B cell (primary cell): ENCODE data around the gene EPHB3. TPM values are rescaled to one million over a fixed set of nuclear protein-coding genes. Genes with fewer than 3 reads are reported as not detected.

Experiments used
- ATAC-seq: fragments of 200-7000 bp; cut with Tn5 transposase; one replicate; pipeline ENCODE4 v1.10.0; 2021; ENCODE audit warnings: low read depth, mild to moderate bottlenecking, moderate number of reproducible peaks, moderate library complexity
- CTCF ChIA-PET: fragments of 350-600 bp; sonication (Branson Sonifier 250); formaldehyde crosslinking; loops from one replicate; lab custom pipeline; 2021; ENCODE audit warnings: antibody characterized with exemption, inconsistent platforms; lab: Charles Lee
- POLR2A ChIA-PET: fragments of 350-600 bp; sonication (Branson Sonifier 250); formaldehyde crosslinking; loops from one replicate; lab custom pipeline; 2021; ENCODE audit warnings: antibody characterized with exemption; lab: Charles Lee
- DNase-seq: peaks from one replicate; pipeline ENCODE4 v3.0.0; 2013
- H2AFZ ChIP-seq: 2 replicates; pipeline ENCODE4 v1.6.1; 2012; ENCODE audit warnings: mild to moderate bottlenecking, low read depth, low read length; ENCODE audit not compliant: insufficient read depth, poor library complexity, severe bottlenecking
- H3K27ac ChIP-seq, 2 donors: 1 replicate in 1 of 2; 2 replicates in 1 of 2; pipeline ENCODE4 v1.5.1; 2012 to 2013; ENCODE audit warnings: low read length in 2 of 2, mild to moderate bottlenecking in 2 of 2, moderate library complexity in 1 of 2
- H3K27me3 ChIP-seq, 4 experiments: fragments of 200-600 bp in 1 of 4; sonication (generic) in 1 of 4; replicated peaks in 1 of 4; 1 replicate in 2 of 4; 2 replicates in 2 of 4; pipeline versions ENCODE4 v1.6.1 to v1.7.0; 2013 to 2016; ENCODE audit warnings: low read length in 3 of 4, mild to moderate bottlenecking in 2 of 4, mixed read lengths in 1 of 4, moderate library complexity in 1 of 4; ENCODE audit not compliant: insufficient read depth in 4 of 4, control insufficient read depth in 3 of 4; ENCODE audit errors: control extremely low read depth in 1 of 4
- H3K36me3 ChIP-seq, 2 experiments: replicated peaks in 1 of 2; 1 replicate in 1 of 2; 2 replicates in 1 of 2; pipeline versions ENCODE4 v1.6.1 to v1.7.1; 2013; ENCODE audit warnings: low read length in 1 of 2; ENCODE audit not compliant: insufficient read depth in 2 of 2, control insufficient read depth in 1 of 2; ENCODE audit errors: control extremely low read depth in 1 of 2, extremely low read depth in 1 of 2
- H3K4me1 ChIP-seq, 2 donors: fragments of 200-600 bp in 1 of 2; sonication (generic) in 1 of 2; 1 replicate in 1 of 2; 2 replicates in 1 of 2; pipeline versions ENCODE4 v1.5.1 to v1.6.1; 2013 to 2017; ENCODE audit warnings: low read length in 2 of 2; ENCODE audit not compliant: control insufficient read depth in 2 of 2, insufficient read depth in 2 of 2
- H3K4me2 ChIP-seq: replicated peaks from 2 replicates; pipeline ENCODE3; 2012; ENCODE audit warnings: mild to moderate bottlenecking, low read depth, low read length; ENCODE audit not compliant: poor library complexity, severe bottlenecking
- H3K4me3 ChIP-seq, 5 experiments: fragments of 200-600 bp in 1 of 5; sonication (generic) in 1 of 5; 1 replicate in 3 of 5; 2 replicates in 2 of 5; pipeline versions ENCODE4 v1.5.1 to v1.7.0; 2011 to 2016; ENCODE audit warnings: low read length in 4 of 5, mild to moderate bottlenecking in 4 of 5, low read depth in 2 of 5, control low read depth in 1 of 5, moderate library complexity in 1 of 5; ENCODE audit not compliant: insufficient read depth in 1 of 5; ENCODE audit errors: control extremely low read depth in 1 of 5, extremely low read depth in 1 of 5
- H3K79me2 ChIP-seq: fragments of 200-600 bp; sonication (generic); one replicate; pipeline ENCODE4 v1.6.0; 2016; ENCODE audit warnings: low read length; ENCODE audit not compliant: control insufficient read depth, insufficient read depth
- H3K9ac ChIP-seq: fragments of 200-600 bp; sonication (generic); 2 replicates; pipeline ENCODE4 v1.6.1; 2017; ENCODE audit warnings: mild to moderate bottlenecking, low read length, moderate library complexity
- H3K9me3 ChIP-seq, 3 donors: one replicate each; pipeline versions ENCODE4 v1.6.1 to v1.7.1; 2013; ENCODE audit warnings: low read length in 2 of 3; ENCODE audit not compliant: control insufficient read depth in 2 of 3, insufficient read depth in 1 of 3; ENCODE audit errors: control extremely low read depth in 1 of 3
- H4K20me1 ChIP-seq: 2 replicates; pipeline ENCODE4 v1.6.0; 2012; ENCODE audit warnings: mild to moderate bottlenecking, low read length; ENCODE audit not compliant: insufficient read depth, control insufficient read depth, poor library complexity, severe bottlenecking
- H3K27ac Mint-ChIP-seq: one replicate; pipeline ENCODE4 v1.8.0; 2021; ENCODE audit warnings: mixed read lengths
- H3K27me3 Mint-ChIP-seq: one replicate; pipeline ENCODE4 v1.8.0; 2021; ENCODE audit warnings: mixed read lengths
- H3K4me1 Mint-ChIP-seq: one replicate; pipeline ENCODE4 v1.8.0; 2021; ENCODE audit warnings: mixed read lengths
- H3K4me3 Mint-ChIP-seq: one replicate; pipeline ENCODE4 v1.8.0; 2021; ENCODE audit warnings: mixed read lengths
- H3K9me3 Mint-ChIP-seq: one replicate; pipeline ENCODE4 v1.8.0; 2022; ENCODE audit warnings: mixed read lengths; ENCODE audit not compliant: insufficient read depth
- CTCF ChIP-seq: fragments of 200-600 bp; IDR thresholded peaks from one replicate; pipeline ENCODE4 v1.8.0; 2022; ENCODE audit warnings: antibody characterized with exemption, mild to moderate bottlenecking
- EZH2 ChIP-seq: IDR thresholded peaks from 2 replicates; pipeline ENCODE4 v1.6.1; 2012; ENCODE audit warnings: borderline replicate concordance, low read depth, mild to moderate bottlenecking, moderate library complexity, low read length; ENCODE audit not compliant: insufficient read depth, poor library complexity, severe bottlenecking
- WGBS: methylation state at CpG from one replicate; pipeline ENCODE4 v1.1.5; 2013; ENCODE audit warnings: missing lambda C conversion rate; ENCODE audit not compliant: insufficient coverage; 5-methylcytosine and 5-hydroxymethylcytosine counted together
- intact Hi-C: fragments of 100-400 bp; cut with micrococcal nuclease; formaldehyde crosslinking; loops from one replicate; pipeline ENCODE4 v1.10.0; 2022
- polyA plus RNA-seq: library from polyadenylated mRNA; depleted of rRNA; stranded (reverse); fragments of >200 nt; gene quantifications from 2 replicates; pipeline ENCODE4 v1.2.3, GENCODE V29; 2012
- total RNA-seq, 2 donors: library from RNA; stranded (reverse); fragments of 120-200 nt in 1 of 2; gene quantifications; 1 replicate in 1 of 2; 2 replicates in 1 of 2; pipeline versions ENCODE4 v1.2.3 to v1.2.4, GENCODE V29; 2013 to 2022

Gene EPHB3
- total and polyA plus RNA-seq, 2 donors (not counting 1 experiment from before 2014, with no cell fraction given) = 0.06 to 0.07 TPM

GRCh38 chr3:184618811-184619210 is 57.2 kb downstream of the EPHB3 start:
- Mint-ChIP-seq H3K4me3 (no peak overlapping the region), H3K27ac (no peak overlapping the region), H3K27me3 (peaks cover 44% of the 10 kb centered on the region), H3K9me3 (no peaks in the 10 kb centered on the region), H3K4me1 (peaks cover 11% of the 10 kb centered on the region)
- no peak overlapping the region for H2AFZ ChIP-seq
- ChIA-PET POLR2A (no interaction called here), CTCF (interaction anchor here (1.6 kb wide), 1 partner anchor 108 kb away, joined by 5 read pairs; no protein-coding TSS in a partner anchor)
- H3K9me3 ChIP-seq = no peaks in the 10 kb centered on the region
- 82% methylated on average over 7 of the region's 7 CpGs for WGBS
- no peak overlapping the region for H3K27ac ChIP-seq
- H3K36me3 ChIP-seq = no peaks in the 10 kb centered on the region
- ATAC-seq = no peak
- H4K20me1 ChIP-seq = no peaks in the 10 kb centered on the region
- H3K4me1 ChIP-seq = peaks cover 7 to 8% of the 10 kb centered on the region in 2 donors
- H3K79me2 ChIP-seq = no peaks in the 10 kb centered on the region
- TF ChIP-seq EZH2 (no peak), CTCF (no peak)
- H3K27me3 ChIP-seq = peaks cover 0 to 21% (median 7%) of the 10 kb centered on the region in 4 experiments
- no peak overlapping the region for H3K9ac ChIP-seq
- no peak overlapping the region for H3K4me2 ChIP-seq
- no peak overlapping the region for H3K4me3 ChIP-seq
- intact Hi-C loops = no loop called here
- DNase-seq = no peak

- Histone ChIP-seq H3K9ac (no peak overlapping the region), H3K27me3 (peaks cover 0 to 21% (median 7%) of the 10 kb centered on the region in 4 experiments), H3K36me3 (no peaks in the 10 kb centered on the region), H3K4me2 (no peak overlapping the region), H3K79me2 (no peaks in the 10 kb centered on the region), H3K4me1 (peaks cover 7 to 8% of the 10 kb centered on the region in 2 donors), H2AFZ (no peak overlapping the region), H4K20me1 (no peaks in the 10 kb centered on the region), H3K9me3 (no peaks in the 10 kb centered on the region), H3K4me3 (no peak overlapping the region), H3K27ac (no peak overlapping the region)
- H3K27me3 Mint-ChIP-seq = peaks cover 43% of the 10 kb centered on the region
- 0% methylated on average over 2 of the region's 3 CpGs for WGBS
- TF ChIP-seq CTCF (no peak), EZH2 (no peak)
- peaks cover 11% of the 10 kb centered on the region for H3K4me1 Mint-ChIP-seq
- POLR2A ChIA-PET = no interaction called here
- no peak overlapping the region for H3K4me3 Mint-ChIP-seq
- H3K27ac Mint-ChIP-seq = no peak overlapping the region
- intact Hi-C loops = no loop called here
- CTCF ChIA-PET = interaction anchor here (0.5 to 1.6 kb wide), 2 partner anchors 107 to 724 kb away, joined by 3 to 5 read pairs; no protein-coding TSS in a partner anchor
- no peaks in the 10 kb centered on the region for H3K9me3 Mint-ChIP-seq
- ATAC-seq (no peak), DNase-seq (peak; percentile 19)
Measured at GRCh38 chr3:184619369-184619768, 57.8 kb downstream of the EPHB3 start.
